Stimulated activated CD8-positive, alpha-beta memory T cell treated with anti-CD3 and anti-CD28 coated beads, Interleukin-12 subunit alpha, Interleukin-12 subunit beta, amount 100 ng/mL, for 1 hour (primary cell): ENCODE data around the gene ARHGEF4.

Experiments used
- DNase-seq: peaks from one replicate; pipeline ENCODE4 v3.0.0-alpha.2; 2020; ENCODE audit warnings: low read depth

ARHGEF4 gene

DNA sequence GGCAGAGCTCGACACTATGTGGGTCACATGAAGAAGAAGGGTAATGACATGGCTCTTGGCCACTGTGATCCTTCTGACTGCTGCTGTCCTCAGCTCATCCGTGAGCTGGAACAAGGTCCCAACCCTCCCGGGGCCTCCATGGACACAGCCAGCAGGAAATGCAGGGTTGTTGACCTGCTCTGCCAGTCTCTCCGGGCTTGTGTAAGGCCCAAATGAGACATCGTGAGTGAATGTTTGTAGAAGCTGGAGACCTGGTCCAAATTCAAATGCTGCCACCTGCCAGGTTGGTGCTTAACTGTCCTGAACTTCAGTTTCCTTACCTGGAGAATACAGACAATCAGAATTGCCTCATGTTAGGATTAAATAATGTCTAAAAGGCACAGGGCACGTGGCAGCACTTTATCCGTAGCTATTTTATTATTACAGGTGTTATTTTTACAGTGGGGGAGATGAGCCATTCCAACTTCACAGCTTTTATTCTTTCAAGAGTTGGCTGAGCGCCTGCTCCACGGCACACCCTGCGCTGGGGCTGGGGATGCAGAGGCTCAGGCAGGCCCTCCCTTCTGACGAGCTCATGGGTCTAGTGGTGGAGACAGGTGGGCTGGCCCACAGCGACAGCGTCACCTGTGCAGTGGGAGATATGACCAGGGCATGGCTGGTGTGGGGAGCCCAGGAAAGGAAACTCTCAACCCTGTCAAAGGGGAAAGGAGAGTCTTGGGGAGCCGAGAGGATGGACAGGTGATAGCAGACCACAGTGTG is 15.1 kb downstream of the ARHGEF4 start:
- no peak for DNase-seq

DNA sequence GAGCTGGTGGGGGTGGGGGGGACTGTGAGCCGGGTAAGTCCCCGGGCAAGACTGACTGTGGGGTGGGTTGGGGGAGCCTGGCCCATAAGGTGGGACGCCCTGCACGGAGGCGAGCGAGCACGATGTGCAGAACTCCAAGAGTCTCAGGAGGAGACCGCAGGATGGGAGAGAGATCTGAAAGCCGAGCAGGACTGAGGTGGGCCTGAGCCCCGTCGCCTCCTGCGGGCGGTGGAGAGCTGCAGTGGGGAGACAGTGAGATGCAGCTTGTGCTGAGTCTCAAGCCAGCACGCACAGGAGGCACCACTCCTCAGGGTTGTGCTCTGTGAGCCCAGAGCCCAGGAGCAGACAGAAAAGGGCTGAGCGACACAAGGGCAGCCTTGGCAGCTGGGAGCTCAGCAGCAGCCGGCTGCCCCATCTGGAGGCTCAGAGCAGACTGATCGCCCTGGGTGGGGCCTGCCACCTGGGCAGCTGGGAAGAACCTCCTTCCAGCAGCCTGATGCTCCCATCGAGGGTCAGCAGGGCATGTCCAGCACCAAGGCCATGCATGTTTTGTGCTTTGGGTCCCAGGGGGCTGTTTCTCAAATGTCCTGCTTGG is 15.9 kb downstream of the ARHGEF4 start:
- DNase-seq, result no peak

DNA sequence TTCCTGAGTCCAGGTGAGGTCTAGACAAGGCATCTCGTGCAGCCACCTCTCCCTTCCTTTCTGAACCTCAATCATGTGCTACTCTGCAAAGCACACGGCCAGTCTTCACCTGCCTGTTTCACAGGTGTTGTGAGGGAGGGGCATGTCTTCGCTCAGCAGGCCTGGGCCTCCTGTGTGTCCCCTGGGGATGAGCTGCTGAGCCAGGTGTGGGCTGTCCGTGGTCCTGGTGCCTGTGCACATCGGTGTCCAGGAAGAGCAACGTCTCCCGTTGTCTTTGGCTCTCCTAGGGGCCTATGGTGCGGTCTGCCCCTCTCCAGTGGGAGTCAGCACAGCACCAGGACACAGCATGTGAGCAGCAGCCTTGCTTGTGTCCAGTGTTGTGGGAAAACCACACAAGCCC is 16.7 kb downstream of the ARHGEF4 start:
- no peak for DNase-seq

DNA sequence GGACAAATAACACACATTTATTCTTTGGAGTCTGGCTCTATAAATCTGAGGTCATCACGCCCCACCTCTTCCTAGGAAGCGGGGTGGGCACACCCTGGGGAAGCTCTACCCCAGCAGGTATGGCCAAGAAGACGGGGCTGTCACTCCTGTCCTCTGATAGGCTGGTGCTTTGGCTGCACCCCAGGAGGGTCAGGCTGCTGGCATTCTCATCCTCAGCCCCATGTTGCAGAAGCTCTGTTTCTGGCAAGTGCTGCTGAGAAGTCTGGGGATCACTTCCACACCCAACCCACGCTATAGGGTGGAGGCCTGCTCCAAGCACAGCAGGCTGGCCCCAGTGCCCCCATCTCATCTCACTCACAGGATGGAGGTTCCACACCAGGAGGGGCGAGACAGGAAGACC is 17.6 kb downstream of the ARHGEF4 start:
- no peak for DNase-seq

DNA sequence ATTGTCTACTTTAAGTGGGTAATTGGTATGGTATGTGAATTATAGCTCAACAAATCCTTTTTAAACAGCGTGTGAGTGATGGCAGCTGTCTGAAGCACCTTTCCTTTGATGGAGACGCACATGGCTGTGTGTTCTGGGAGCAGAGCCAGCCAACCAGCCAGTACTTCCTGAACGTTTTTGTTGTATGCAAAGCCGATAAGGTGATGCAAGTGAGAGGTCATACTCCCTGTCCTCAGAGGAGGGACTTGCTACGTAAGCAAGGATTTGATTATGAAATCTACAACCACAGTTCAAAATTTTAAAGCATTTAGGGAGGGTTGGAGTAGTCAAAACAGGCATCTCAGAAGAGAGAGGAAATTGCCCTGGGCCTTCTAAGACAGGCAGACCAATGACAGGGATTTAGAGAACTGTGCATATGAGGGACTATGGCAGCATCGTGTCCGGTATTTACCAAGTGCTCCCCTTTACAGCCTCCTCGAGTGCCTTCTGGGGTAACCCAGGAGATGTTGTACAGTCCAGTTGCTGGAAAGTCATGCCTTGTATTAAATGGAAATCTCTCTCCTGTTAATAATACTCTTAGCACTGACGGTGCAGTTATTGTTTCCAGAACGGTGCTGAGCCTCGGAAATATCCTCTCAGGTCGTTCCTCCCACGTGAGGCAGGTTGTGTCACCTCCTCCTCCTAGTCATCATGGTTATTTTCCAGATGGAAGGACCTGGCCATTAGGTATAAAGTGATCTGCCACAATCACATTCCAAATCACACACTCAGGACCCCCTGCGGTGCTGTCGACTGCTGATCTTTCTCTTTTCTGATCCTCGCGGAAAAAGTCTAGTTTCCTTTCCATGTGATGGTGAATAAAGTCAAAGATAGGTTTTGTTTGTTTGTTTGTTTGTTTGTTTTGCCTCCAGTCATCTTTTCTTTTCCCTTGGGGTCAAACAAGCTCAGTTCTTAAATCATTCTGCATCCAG is 28.4 kb downstream of the ARHGEF4 start:
- DNase-seq, result no peak

DNA sequence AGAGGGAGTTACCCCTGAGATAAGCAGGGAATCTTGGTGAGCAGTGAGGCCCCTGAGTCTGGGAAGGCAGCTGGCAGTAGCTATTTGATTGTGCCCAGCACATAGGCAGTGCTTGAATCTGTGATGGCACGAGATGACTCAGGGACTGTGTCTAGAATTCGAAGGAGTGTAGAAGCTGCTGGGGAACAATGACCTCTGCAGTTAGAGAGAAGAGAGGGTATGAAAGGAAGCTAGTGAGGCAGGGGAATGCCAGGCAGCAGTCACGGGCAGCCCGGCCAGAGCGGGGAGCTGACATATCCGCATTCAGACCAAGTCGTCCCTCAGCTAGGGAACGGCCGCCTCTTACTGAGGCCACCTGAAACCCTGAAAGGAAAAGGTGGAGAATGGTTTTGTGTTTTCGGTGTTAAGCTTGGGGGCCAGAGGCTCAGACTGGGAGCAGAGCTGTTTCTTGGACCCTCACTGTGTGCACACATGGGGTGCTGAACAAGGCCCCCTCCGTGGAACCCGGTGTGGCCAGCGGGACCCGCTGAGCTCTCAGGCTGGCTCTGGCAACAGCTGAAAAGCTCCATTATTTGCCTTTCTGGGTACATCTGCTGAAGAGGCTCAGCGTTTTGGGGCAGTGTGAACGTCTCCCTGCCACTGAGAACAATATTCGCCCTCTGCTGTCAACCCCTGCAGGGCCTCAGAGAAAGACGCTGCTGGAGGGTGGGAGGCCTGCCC is 32.9 kb downstream of the ARHGEF4 start:
- DNase-seq, result no peak

DNA sequence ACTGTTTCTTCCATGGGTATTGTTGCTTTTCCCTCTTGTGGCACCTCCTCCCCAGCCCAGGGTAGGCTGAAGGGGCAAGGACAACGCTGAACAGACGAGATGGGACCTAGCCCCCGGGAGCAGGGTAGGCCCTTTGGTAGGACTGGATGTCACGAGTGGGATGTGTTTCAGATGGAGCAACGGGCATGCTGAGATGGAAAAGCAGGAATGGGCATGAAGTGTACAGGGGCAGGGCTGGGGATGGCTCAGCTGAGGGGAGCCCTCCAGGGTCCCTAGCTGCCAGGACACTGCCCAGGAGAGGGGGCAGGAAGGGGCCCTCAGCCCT is 33.4 kb downstream of the ARHGEF4 start:
- DNase-seq, result no peak

DNA sequence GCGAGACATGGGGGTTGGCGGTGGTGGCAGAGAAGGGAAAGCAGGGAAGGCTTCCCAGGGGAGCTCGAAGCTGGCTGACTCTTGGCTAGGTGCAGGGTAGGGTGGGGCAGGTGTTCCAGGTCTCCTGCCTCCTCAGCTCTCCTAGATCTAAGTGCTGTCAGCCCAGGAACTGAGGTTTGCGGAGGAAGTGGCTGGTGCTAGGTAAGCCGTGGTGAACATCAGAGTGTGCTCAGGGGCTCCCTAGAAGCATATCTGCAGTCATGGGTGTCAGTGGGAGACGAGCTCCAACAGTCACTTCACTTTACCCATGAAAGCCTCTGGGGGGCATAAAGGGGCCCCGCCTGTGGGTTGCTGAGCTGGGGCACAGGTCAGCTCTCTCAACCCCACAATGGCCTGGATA is 34.1 kb downstream of the ARHGEF4 start:
- no peak for DNase-seq

DNA sequence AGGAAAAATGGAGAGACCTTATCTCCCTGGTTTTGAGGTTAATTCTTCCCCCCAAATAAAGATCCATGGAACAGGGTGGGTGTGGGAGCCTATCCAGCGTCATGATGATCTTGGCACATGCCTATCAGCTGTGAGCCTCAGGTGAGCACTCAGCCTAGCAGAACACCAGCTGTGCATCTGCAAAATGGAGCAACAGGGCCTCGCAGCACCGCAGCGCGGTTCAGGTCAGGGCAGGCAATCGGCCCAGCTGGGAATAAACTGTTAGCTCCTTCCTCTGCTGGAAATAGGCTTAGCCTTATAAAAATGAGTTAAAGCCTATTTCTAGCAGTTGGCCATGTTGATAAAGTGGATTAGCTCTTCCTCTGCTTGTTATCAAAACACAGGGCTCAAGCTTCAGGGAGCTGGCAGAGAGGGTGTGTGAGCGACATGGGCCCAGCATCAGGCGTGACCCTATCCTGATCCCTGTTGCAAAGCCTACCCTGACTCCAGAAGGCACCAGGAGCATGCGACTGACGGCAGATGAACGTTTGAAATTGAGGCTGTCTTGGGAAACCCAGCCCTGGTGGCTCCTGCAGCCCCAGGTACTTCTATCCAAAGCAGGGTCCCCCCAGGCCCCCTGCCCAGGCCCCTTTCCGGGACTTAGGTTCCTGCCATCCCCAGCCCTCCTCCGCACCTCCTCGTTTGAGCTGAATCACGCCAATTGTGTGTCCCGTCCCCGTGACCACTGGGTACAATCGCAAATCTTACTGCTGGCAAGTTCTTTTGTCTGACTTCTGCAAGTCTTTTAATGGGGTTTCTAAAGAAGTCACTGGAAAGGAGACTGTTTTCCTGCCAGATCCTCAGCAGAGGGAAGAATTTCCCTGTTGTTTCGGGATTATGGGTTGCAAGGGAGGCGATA is 35.4 kb downstream of the ARHGEF4 start:
- no peak for DNase-seq

DNA sequence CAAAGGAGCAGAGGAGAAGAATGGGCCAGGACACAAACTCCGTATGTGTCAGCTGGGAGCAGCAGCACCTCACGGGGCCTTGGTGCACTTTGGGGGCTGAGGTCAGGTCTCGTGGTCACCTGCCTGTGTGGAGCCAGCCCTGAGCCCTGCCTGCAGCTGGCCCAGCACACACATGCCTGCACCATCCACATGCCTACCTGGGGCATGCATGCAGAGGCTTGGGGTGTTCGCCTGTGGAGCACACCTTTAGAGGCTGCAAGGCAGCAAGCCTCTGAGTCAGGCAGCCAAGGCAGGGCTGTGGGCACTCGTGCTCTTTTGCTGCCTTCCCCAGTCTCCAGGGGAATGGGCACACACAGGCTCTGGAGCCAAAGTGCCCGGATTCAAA is 36.0 kb downstream of the ARHGEF4 start:
- no peak for DNase-seq

DNA sequence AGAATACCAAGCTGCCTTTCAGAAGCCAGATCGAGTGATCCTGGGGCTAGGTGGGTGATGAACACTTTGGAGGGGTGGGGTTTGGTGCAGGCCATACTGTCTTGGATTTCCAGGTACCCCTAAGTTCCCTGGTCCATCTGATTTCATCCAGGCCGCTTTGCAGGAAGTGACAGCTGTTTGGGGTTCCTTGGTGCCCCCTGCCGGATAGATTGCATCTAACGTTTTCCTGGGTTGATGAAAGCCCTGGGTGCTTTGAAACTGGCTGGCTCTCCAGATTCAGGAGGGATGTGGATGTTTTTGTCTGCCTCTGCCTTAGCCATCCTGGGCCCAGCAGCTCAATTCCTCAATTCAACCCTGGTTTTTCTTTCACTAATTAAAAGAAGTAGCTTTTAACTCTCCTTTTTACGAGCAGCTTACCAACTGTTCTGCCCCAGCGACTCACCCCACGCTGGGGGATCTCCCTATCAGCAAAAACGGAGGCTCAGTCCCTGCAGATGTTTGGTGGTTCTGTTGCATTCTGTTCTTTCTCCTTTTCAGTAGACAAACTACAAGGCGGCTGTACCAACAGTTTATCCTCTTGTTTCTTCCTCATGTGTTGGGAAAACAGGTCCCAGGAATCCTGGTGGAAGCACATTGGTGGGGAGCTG is 37.1 kb downstream of the ARHGEF4 start:
- peak; percentile 50 for DNase-seq

DNA sequence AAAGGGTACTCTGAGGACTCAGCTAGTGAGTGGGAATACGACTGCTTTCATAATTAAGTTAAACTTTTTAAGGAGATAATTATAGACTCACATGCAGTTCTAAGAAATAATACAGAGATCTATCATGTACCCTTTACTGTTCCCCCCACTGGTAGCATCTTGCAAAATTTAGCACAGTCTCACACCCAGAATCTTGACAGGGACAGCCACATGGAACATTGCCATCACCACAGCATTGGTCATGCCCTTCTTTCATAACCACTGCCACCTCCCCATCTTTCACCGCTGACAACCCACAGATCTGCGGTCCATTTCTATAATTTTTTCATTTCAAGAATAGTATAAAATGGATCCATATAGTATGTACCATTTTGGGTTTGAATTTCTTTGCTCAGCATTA is 37.8 kb downstream of the ARHGEF4 start:
- DNase-seq, result no peak

DNA sequence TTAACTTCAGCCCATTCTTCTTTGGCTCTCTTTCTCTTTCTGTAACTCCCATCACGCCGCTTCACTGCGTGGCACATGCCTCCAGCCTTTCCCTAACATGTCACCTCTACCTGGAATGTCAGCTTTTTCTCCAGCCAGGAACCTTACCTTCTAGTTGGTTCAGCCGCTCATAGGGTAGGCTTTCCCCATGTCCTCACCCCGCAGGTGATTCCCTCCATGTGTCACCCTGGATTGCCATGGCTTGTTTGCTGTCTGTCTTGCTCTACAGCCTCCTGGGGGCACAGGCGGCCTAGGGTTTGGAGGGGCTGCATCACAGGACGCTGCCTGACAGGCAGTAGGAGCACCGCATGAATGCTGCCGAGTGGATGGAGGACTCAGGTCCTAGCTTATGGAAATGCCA is 39.2 kb downstream of the ARHGEF4 start:
- no peak for DNase-seq

DNA sequence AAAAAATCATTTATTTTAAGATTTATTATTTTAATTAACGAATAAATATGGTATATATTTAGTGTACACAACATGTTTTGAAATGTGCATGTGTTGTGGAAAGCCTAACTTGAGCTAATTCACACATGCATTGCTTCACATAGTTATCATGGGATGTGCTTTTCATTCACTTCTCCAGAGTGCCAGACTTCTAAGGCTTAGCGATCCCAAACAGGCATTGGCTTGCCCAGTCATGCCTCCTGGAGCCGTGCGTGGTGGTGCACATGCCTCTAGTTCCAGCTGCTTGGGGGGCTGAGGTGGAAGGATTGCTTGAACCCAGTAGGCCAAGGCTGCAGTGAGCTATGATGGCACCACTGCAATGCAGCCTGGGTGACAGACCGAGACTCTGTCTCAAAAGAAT is 40.5 kb downstream of the ARHGEF4 start:
- DNase-seq, result no peak

DNA sequence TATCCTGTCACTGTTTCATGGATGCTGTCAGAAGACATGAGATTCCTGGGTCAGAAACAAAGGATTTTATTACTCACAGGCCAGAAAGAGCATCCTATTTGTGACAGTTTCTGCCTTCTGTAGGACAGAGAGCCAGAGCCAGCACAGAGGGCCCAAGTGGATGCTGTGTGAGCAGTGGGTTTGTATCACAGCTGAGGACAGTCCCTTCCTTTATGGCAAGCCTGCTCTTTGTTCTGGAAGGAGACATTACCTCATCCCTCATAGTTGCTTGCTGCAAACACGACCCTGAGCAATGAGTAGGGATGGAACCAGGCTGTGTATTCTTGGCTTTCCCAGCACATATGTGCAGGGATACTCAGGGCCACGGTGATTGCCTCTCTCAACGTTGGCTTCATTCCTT is 41.6 kb downstream of the ARHGEF4 start:
- DNase-seq, result no peak

DNA sequence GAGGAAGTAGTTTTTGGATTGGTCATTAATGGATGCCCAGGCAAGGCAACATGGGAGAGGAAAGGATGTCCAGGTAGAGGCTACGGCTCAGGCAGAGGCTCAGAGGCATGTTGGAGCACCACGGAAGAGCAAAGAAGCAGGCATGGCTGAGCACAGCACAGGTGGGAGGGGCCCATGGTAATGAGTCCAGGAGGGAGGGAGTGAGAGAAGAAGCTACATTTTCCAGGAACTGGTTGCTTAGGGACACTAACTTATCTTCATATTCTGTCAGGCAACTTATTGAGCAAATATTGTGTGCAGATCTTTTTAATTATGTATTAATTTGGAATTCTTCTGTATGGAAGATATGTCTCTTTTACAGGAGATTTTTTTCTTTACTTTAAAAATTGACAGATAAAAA is 42.2 kb downstream of the ARHGEF4 start:
- no peak for DNase-seq

DNA sequence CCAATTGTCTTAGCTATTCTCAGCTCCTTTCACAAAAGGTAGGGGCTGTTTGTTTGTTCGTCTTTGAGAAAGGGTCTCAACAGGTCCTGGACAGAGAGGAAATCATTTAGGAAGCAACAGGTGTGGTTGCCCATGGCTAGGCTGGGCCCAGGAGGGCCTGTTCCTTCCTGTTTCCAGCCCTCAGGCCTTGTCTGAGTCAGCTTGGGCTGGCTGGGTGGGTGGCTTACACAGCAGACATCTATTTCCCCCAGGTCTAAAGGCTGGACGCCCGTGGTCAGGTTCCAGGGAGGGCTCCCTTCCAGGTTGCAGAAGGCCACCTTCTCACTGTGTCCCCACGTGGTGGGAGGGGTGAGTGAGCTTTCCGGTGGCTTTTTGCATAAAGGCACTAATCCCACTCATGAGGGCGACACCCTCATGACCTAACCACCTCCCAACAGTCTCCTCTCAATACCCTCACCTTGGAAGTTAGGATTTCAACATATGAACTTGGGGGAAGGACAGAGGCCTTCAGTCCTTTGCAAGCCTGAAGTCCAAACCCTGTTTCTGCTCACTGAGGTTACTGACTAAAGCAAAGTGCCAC is 45.5 kb downstream of the ARHGEF4 start:
- no peak for DNase-seq

DNA sequence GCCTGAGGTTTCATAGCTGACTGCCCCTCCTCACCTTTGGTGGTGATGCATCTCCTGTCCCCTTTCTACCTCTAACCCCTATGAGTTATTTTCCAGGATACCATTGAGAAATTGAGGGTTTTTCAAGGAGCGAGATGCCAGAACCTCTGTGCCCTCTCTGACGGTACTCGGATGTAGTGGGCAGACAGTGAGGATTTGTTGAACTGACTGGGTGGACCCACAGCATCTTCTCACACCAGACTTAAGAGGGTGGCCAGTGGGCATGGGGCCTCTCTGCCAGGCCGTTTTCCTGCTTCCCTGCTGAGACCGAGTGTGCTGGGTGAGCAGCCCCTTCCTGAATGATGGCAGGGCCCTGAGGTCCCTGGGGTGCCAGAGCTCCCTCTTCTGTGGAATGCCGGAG is 46.3 kb downstream of the ARHGEF4 start:
- no peak for DNase-seq

DNA sequence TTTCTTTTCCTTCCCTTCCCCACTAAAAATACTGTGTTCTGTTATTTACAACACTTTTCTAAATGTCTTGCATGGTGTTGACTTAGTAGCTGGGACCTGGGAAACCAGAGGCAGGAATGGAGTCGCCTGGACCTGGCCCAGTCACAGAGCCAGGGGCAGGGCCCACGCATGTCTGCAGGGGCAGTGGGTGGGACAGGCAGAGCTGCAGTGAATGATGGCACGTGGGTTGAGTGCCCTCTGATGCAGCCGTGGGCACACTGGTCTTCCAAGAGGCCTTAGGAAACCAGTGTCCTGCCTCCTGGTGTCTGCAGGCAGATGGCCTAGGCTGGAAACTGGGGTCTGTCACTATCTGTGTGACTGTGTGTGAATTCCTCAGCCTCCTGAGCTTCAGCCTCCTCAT is 46.8 kb downstream of the ARHGEF4 start:
- DNase-seq, result no peak

DNA sequence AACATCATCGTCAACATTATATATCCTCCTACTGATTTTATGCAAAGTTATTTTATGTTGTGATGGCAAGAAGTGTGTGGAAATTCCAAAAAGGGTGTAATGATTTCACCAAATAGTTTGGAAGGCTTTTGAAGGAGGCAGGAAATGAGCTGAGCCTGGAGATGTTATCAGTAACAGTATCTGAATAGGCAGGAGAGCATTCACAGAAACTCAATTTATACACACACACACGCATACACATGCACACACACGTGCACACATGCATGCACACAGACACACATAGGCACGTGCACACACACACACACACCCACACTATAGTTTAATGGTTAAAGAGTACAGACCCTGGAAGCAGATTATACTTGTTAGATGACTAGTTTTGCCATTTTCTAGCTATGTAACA is 47.3 kb downstream of the ARHGEF4 start:
- DNase-seq, result no peak

DNA sequence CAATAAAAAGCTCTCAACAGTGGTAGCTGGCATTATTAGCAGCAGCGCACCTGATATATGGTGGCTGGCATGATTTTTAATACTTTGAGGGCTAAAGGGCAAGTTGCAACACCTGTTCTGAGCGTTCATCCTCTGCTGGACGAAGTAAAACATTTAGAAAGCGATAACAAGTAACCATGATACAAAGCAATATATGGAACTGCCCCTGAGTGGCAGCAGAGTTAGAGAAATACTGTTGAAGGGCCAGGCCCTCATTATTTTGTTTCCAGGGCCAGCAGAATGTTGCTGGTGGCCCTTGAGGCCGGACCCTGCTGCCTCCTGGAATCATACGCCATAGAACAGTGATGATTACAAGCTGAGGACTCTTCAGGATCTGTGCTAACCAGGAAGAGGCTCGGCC is 47.8 kb downstream of the ARHGEF4 start:
- no peak for DNase-seq
